NK-92 treated with Interleukin-12 subunit alpha and Interleukin-12 subunit beta, amount 100 ng/mL, for 24 hours (cell line): ENCODE results near the gene OXLD1.
A peak's percentile ranks its signal among the peaks of the same experiment; 100 is the strongest.
"Not testable (repeated sequence)": the region's sequence is repeated elsewhere in the genome, so short reads cannot be mapped to it uniquely, and the experiment has no call there.

Source experiments
- DNase-seq: peaks from one replicate; lab custom pipeline; 2025; lab: John Stamatoyannopoulos, UW

OXLD1 gene

DNA sequence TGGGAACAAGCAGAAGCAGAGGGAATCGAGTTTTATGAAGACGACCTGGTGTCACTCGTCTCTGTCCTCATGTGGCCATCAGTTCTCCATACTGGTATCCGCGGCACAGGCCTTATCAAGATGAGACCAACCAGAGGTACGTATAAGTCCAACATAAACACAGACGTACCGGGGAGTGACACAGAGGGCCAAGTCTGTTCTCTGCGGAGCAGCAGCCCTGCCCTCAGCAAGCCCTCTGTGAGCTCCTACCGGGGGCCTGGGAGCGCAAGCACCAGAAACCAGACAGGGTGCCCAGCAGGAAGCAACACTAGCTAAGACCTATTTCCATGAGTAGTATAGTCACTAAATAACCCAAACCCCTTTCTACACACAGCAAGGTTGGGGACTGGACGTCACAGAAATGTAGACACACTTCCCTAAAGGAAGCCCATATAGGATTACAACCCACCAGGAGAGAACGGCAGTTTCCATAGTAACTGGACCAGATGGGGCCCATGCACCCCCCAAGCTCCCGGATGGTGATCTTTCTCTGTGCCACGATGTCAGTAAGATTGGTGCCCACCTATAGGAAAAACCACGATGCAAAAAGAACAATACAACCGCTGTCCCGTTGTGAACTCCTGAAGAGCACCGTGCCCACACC, 16.3 kb upstream of the OXLD1 start:
- no peak for DNase-seq

- DNase-seq = no peak
These were observed 15.3 kb upstream of the OXLD1 start for GRCh38 chr17:81681672-81682071.

GRCh38 chr17:81680150-81680549, 13.7 kb upstream of the OXLD1 start:
- no peak for DNase-seq

DNA sequence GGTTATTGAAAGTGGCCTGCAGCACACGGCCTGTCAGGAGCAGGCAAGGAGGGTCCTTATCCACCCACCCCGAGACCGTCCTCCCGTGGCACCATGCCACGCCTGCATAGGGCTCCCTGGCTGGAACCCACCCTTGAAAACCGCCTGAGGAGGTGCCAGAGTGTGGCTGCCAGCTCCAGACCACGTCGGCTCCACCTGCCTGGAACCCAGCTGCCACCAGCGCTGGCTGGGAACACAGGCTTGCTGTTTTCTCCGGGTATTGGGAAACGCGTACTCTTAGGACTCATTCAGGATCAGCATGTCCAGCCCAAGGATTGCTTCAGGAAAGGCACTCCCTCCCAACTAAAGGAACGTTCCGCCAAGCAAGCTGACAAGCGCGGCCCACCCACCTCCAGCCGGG, 10.5 kb upstream of the OXLD1 start:
- DNase-seq = no peak

- not testable (repeated sequence) for DNase-seq
These were observed 9.3 kb upstream of the OXLD1 start for GRCh38 chr17:81675515-81676221.

- DNase-seq = no peak
These were observed 7.3 kb upstream of the OXLD1 start for GRCh38 chr17:81673561-81674258.

GRCh38 chr17:81672954-81673353, 6.5 kb upstream of the OXLD1 start:
- no peak for DNase-seq

- DNase-seq = no peak
These were observed 6.1 kb upstream of the OXLD1 start for GRCh38 chr17:81672504-81672903.

- DNase-seq = no peak
These were observed 1.3 kb upstream of the OXLD1 start for GRCh38 chr17:81667754-81668153.

DNA sequence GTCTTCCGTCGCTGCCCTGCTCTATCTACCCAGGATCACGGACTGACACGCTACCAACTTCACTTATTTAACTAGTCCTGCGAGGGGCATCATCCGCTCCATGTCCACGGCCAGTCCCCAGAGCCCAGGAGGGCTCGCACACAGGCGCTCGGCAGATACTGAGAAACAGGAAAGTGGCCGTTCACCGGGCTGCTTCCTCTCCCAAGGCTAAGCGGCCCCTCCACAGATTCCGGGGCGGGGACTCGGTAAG, 388 bp downstream of the OXLD1 start:
- DNase-seq = no peak

GRCh38 chr17:81665205-81666091, 957 bp downstream of the OXLD1 start:
- peak; percentile 48 for DNase-seq

DNA sequence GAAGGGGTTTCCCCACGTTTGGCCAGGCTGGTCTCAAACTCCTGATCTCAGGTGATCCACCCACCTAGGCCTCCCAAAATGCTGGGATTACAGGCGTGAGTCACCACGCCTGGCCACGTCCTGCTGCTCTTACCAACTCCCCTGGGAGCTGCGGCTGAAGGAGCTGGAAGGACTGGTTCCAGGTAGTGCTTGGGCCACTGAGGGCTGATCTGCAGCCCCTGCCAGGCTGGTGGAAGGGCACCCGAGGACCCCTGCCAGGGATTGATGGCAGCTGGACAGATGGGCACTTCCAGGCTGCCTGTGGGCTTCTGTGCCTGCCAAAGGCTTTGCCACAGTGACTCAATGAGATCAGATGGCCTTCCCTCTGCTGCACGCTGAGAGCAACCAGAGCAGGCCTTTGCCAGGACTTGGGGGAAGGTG, 2.3 kb downstream of the OXLD1 start:
- DNase-seq = no peak

- no peak for DNase-seq
These were observed 4.4 kb downstream of the OXLD1 start for GRCh38 chr17:81662002-81662401.

DNA sequence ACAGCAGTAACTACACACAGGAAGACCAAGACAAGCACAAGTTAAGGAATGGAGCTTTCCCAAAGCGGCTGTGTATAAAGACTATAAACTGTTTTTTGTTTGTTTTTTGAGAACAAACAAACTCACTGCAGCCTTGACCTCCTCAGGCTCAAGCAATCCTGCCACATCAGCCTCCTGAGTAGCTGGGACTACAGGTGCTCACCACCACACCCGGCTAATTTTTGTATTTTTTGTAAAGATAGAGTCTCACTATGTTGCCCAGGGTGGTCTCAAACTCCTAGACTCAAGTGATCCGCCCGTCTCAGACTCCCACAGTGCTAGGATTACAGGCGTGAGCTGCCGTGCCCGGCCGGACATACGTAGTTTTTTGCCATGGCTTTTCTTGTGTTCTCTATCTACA, 6.0 kb downstream of the OXLD1 start:
- DNase-seq = no peak

GRCh38 chr17:81659038-81659437, 7.4 kb downstream of the OXLD1 start:
- no peak for DNase-seq

- DNase-seq = no peak
These were observed 9.6 kb downstream of the OXLD1 start for GRCh38 chr17:81656835-81657234.

- no peak for DNase-seq
These were observed 10.2 kb downstream of the OXLD1 start, which contains the start of gene PDE6G for GRCh38 chr17:81656118-81656743. TSS of gene PDE6G (minus strand) at chr17:81656542. CDS start at chr17:81653305, 3,237 bp downstream.

DNA sequence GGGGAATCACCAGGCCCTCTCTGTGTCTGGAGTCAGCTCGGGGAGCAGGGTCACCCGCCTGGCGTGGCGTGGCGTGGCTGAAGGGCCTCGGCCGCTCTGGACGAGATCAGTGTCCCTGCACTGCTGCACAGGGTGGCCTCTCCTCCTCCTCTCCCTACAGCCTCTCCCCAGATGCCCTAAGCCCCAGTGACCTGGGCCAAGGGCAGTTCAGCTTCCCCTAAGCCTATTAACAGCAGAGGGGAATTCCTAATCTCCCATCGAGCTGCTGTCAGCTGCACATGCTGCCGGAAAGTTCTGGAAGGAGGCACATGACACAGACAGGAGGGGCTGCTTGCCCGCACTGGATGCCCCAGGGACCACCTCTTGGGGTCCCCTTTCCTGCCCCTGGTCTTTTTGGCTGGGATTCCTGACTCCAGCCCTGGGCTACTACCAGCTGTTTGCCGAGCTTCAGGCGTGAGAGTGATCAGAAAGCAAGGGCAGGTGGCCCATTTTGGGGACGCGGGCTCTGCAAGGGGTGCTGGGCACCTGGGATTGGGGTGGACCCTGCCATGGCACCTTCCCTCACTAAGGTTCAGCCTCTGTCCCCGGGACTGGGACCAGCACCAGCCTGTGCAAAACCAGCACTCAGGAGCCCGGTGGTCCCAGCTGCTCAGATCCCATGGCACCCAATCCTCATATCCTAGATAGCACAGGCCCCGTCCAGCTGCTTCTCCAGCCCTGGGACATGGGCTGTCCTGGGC, 10.9 kb downstream of the OXLD1 start:
- no peak for DNase-seq

DNA sequence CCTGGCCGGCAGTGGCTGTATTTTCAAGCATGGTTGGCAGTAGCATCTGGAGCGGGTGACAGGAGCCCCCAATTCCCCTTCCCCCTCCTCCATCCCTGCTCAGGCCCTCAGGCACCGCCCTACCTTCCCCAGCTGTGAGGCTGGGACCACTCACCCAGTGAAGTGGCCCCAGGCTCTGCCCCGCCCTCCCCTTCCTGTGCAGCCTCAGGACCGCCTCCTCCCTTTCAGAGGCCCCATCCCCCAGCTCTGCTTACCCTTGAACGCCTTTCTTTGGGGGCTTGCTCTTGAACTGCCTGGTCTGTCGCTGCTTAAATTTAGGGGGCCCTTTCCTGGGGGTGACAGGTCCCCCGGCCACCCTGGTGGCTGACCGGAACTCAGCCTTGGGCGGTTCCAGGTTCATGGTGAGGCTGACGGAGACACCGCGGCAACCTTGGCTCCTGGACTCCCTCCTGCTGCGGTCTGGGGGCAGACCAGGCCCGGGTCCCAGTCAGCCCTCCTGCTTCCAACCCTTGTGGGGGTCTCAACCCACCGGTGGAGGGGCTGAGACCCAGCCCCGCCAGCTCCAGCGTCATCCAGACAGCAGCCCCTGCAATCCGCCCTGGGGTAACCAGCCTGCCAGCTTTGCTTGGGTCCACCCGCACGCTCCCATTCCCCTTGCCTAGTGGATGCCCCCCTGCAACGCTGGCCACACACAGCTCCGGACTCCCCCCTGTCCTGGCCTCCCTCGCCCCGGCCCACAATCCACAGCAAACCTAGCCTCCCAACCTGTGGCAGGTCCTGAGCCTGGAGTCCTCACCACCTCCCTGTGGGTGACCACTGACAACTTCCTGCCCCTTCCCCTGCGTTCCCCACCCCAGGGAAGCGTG, 13.3 kb downstream of the OXLD1 start:
- no peak for DNase-seq

DNA sequence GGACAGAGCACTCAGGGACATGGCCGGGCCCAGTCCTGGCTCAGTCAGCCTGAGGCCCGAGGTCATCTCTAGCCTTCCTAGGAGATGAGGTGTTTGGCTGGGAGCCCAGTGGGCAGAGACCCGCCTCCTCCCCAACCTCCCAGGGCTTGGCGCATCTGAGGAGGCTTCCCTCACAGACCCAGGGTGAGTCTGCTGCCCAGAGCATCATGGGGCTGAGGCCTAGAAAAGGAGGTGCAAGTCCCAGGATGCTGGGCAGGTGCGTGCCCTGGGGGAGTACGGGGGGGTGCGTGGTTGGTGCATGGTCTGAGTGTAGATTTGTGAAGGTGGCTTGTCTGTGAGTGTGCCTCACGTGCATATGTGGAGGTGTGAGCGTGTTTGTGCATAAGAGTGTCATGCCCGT, 14.7 kb downstream of the OXLD1 start:
- no peak for DNase-seq
